GM12873 (cell line): ENCODE data around the gene CCR3.

Experiments
- CTCF ChIP-seq: IDR thresholded peaks from 2 replicates; pipeline ENCODE4 v1.5.1; 2012; ENCODE audit warnings: low read depth, mild to moderate bottlenecking, moderate library complexity, low read length, control low read depth; ENCODE audit not compliant: insufficient read depth; ENCODE audit errors: missing control alignments

The CCR3 gene

GRCh38 chr3:46276497-46277099 is 34.3 kb downstream of the CCR3 start:
- peak; percentile 92 for TF ChIP-seq CTCF

GRCh38 chr3:46277476-46277875 is 35.2 kb downstream of the CCR3 start:
- no peak for TF ChIP-seq CTCF

DNA sequence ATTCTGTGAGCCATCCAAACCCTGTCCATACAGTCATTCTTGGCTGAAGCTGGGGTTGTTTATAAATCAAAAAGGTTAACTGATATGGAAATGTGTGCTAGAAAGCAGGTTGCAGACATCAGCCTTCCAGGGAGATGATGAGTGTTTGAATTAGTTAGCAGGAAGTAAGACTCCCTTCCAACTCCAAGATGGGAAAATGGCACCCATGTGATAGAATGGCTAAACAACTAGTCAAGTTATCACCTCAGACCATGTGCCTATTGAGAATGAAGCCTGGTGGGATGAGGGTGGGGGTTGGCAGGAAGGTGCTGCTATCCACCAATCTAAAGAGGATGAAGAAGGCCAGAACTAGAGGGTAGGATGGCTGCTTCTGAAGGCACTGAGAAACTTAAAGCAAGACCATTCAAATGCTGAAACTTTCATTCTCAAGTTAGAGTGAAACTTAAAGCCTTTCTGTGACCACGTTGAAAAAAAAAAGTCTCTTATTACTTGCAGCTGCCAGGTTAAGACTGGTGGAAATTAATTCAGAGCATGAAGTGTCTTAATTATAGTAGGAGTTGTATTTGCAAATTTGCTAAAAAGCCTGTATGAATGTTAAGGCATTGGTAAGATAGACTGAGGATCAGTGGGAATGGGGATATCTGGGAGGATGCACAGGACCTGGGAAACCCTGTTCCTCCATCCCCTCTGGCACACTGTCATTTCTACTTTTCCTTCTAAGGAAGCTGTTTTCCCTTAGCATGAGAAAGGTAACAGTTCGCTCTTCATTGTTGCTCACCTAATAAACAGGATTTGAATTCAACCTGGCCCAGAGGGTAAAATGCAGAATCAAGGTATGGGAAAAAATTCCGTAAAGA is 36.8 kb downstream of the CCR3 start:
- no peak for TF ChIP-seq CTCF

DNA sequence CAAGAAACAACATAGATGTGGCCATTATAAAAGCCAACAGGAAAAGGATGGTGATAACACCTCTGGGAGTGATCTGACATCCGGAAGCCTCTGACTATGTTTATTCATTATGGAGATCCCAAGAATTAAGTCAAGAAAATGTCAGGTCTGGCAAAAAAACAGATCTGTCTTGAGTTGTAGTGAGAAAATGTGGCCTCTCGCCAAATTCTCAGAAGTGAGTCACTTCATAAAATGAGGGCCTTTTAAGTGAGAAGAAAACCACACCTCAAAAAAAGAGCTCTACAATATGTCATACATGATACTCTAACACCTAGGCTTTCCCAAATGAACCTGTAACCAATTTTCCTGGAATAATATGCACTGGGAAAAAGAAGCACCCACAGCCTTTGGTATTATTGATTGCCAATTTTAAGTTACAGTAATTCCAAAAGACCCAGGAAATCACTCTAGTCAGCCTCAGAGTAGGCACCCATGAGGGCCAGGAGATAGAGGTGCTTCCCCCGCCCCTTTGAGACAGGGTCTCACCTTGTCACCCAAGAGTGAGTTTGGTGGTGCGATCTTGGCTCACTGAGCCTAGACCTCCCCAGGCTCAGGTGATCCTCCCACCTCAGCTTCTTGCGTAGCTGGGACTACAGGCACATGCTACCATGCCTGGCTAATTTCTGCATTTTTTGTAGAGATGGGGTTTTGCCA is 38.0 kb downstream of the CCR3 start:
- no peak for TF ChIP-seq CTCF

GRCh38 chr3:46281551-46281950 is 39.3 kb downstream of the CCR3 start:
- TF ChIP-seq CTCF = no peak

DNA sequence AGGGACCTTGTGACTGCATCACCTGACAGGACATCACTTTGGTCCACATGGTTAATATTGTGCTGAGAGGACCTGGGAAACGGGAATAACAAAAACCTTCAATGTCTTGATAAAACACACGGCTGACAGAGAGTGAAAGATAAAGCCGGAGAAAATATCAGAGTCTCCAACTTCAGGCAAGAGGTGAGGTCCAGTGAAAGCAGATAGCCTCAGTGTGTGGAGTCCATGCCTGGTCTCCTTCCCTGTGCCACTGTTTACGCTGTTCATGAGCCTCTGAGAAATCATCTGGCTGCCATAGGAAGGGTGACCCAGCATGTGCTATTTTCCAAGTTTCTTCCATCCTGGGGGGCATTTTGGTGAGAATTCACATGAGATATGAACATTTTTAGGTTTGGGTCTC is 39.8 kb downstream of the CCR3 start:
- TF ChIP-seq CTCF = no peak

- TF ChIP-seq CTCF = no peak
These were observed 40.4 kb downstream of the CCR3 start for GRCh38 chr3:46282696-46283095.
